ENCODE data around the gene ZNF25. TPM values are rescaled to one million over a fixed set of nuclear protein-coding genes. Genes with fewer than 3 reads are reported as not detected.
"Not testable (repeated sequence)": the region's sequence is repeated elsewhere in the genome, so short reads cannot be mapped to it uniquely, and the experiment has no call there.

Gene ZNF25
- 10 to 100 TPM in 1 of 2 donors, 1 to 10 TPM in 1; 4.7 to 10.5 TPM for total RNA-seq

GRCh38 chr10:37976091-37976879 is at the start of gene ZNF25:
Gene ZNF25 (minus strand): TSS chr10:37976647. CDS start chr10:37971722, 4,925 bp downstream.
- DNase-seq (ENCODE audit: low spot score): peak; percentile 97
- Mint-ChIP-seq H3K27me3 (no peaks in the 10 kb centered on the region), H3K4me3 (peak within 1 kb of the TSS; percentile 89), H3K9me3 (no peaks in the 10 kb centered on the region), H3K27ac (peak within 1 kb of the TSS; percentile 84 to 92), H3K4me1 (ENCODE audit: low read depth in 2 of 2) (peaks cover 15 to 18% of the 10 kb centered on the region in 2 donors), H3K36me3 (no peaks in the 10 kb centered on the region)
- peak; percentile 97 for ATAC-seq

- peak in 1 of 2 donors; percentile 59 for ATAC-seq
- H3K27ac Mint-ChIP-seq: peak overlapping the region; percentile 56 to 84
- peaks cover 26 to 31% of the 10 kb centered on the region in 2 donors for H3K4me1 Mint-ChIP-seq (ENCODE audit: low read depth in 2 of 2)
Measured at GRCh38 chr10:38025283-38025682, 48.8 kb upstream of the ZNF25 start.

GRCh38 chr10:38019124-38019523 is 42.7 kb upstream of the ZNF25 start:
- not testable (repeated sequence) for DNase-seq (ENCODE audit: low spot score); H3K27me3 Mint-ChIP-seq; H3K4me3 Mint-ChIP-seq; ATAC-seq; H3K9me3 Mint-ChIP-seq; H3K27ac Mint-ChIP-seq
- peaks cover 69% of the 10 kb centered on the region for H3K36me3 Mint-ChIP-seq
- peaks cover 7 to 18% of the 10 kb centered on the region in 2 donors for H3K4me1 Mint-ChIP-seq (ENCODE audit: low read depth in 2 of 2)

More at GRCh38 chr10:38025283-38025682, 48.8 kb upstream of the ZNF25 start:
- H3K9me3 Mint-ChIP-seq: peaks cover 2% of the 10 kb centered on the region
- peaks cover 63% of the 10 kb centered on the region for H3K36me3 Mint-ChIP-seq
- no peak for DNase-seq (ENCODE audit: low spot score)
- H3K27me3 Mint-ChIP-seq: no peaks in the 10 kb centered on the region
- H3K4me3 Mint-ChIP-seq: no peak overlapping the region

- peaks cover 61% of the 10 kb centered on the region for H3K36me3 Mint-ChIP-seq
- H3K4me1 Mint-ChIP-seq (ENCODE audit: low read depth in 2 of 2): peaks cover 12 to 25% of the 10 kb centered on the region in 2 donors
- DNase-seq (ENCODE audit: low spot score) (no peak), ATAC-seq (no peak)
- H3K9me3 Mint-ChIP-seq: no peaks in the 10 kb centered on the region
- H3K27ac Mint-ChIP-seq: no peak overlapping the region
- no peak overlapping the region for H3K4me3 Mint-ChIP-seq
- no peaks in the 10 kb centered on the region for H3K27me3 Mint-ChIP-seq
Measured at GRCh38 chr10:38016354-38016753, 39.9 kb upstream of the ZNF25 start.

- no peaks in the 10 kb centered on the region for H3K9me3 Mint-ChIP-seq
- H3K4me3 Mint-ChIP-seq: peak within 1 kb of the TSS; percentile 92
- ATAC-seq (peak; percentile 87 to 91), DNase-seq (ENCODE audit: low spot score) (peak; percentile 92)
- no peaks in the 10 kb centered on the region for H3K27me3 Mint-ChIP-seq
- H3K27ac Mint-ChIP-seq: peak within 1 kb of the TSS; percentile 100
- H3K4me1 Mint-ChIP-seq (ENCODE audit: low read depth in 2 of 2): peaks cover 19 to 29% of the 10 kb centered on the region in 2 donors
- H3K36me3 Mint-ChIP-seq: peaks cover 10% of the 10 kb centered on the region
Measured at GRCh38 chr10:38010119-38010903, 33.9 kb upstream of the ZNF25 start, which contains the start of gene ZNF33A. Gene ZNF33A (plus strand): TSS chr10:38010675. CDS start chr10:38012342, 1,667 bp downstream.

- DNase-seq (ENCODE audit: low spot score) (no peak), ATAC-seq (no peak)
- Mint-ChIP-seq H3K27me3 (no peaks in the 10 kb centered on the region), H3K4me1 (ENCODE audit: low read depth in 2 of 2) (peaks cover 13 to 18% of the 10 kb centered on the region in 2 donors), H3K4me3 (no peak overlapping the region), H3K36me3 (no peaks in the 10 kb centered on the region), H3K27ac (no peak overlapping the region), H3K9me3 (no peaks in the 10 kb centered on the region)
Measured at GRCh38 chr10:38007991-38008390, 31.5 kb upstream of the ZNF25 start.

- Mint-ChIP-seq H3K27me3 (no peaks in the 10 kb centered on the region), H3K4me1 (ENCODE audit: low read depth in 2 of 2) (peaks cover 13 to 16% of the 10 kb centered on the region in 2 donors), H3K36me3 (no peaks in the 10 kb centered on the region), H3K27ac (no peak overlapping the region), H3K9me3 (no peaks in the 10 kb centered on the region), H3K4me3 (no peak overlapping the region)
- DNase-seq (ENCODE audit: low spot score) (no peak), ATAC-seq (no peak)
Measured at GRCh38 chr10:38007551-38007950, 31.1 kb upstream of the ZNF25 start.

GRCh38 chr10:38003588-38003987 is 27.1 kb upstream of the ZNF25 start:
- DNase-seq (ENCODE audit: low spot score) (no peak), ATAC-seq (no peak)
- Mint-ChIP-seq H3K4me1 (ENCODE audit: low read depth in 2 of 2) (no peaks in the 10 kb centered on the region), H3K36me3 (no peaks in the 10 kb centered on the region), H3K9me3 (no peaks in the 10 kb centered on the region), H3K27me3 (no peaks in the 10 kb centered on the region), H3K4me3 (no peak overlapping the region), H3K27ac (no peak overlapping the region)

- DNase-seq (ENCODE audit: low spot score): no peak
- Mint-ChIP-seq H3K9me3 (no peaks in the 10 kb centered on the region), H3K4me3 (no peak overlapping the region), H3K4me1 (ENCODE audit: low read depth in 2 of 2) (no peaks in the 10 kb centered on the region), H3K36me3 (no peaks in the 10 kb centered on the region), H3K27ac (no peak overlapping the region), H3K27me3 (no peaks in the 10 kb centered on the region)
- ATAC-seq: no peak
Measured at GRCh38 chr10:38003026-38003425, 26.6 kb upstream of the ZNF25 start.

- not testable (repeated sequence) for ATAC-seq; H3K9me3 Mint-ChIP-seq; DNase-seq (ENCODE audit: low spot score); H3K27me3 Mint-ChIP-seq; H3K4me1 Mint-ChIP-seq (ENCODE audit: low read depth in 2 of 2); H3K36me3 Mint-ChIP-seq; H3K4me3 Mint-ChIP-seq; H3K27ac Mint-ChIP-seq
Measured at GRCh38 chr10:38000474-38000873, 24.0 kb upstream of the ZNF25 start.

- ATAC-seq; H3K36me3 Mint-ChIP-seq; DNase-seq (ENCODE audit: low spot score): not testable (repeated sequence)
Measured at GRCh38 chr10:37998920-37999319, 22.5 kb upstream of the ZNF25 start.

GRCh38 chr10:37992083-37992482 is 15.6 kb upstream of the ZNF25 start:
- no peaks in the 10 kb centered on the region for H3K9me3 Mint-ChIP-seq
- H3K27ac Mint-ChIP-seq: no peak overlapping the region
- ATAC-seq: no peak

More at GRCh38 chr10:37998920-37999319, 22.5 kb upstream of the ZNF25 start:
- not testable (repeated sequence) for H3K9me3 Mint-ChIP-seq; H3K27me3 Mint-ChIP-seq; H3K27ac Mint-ChIP-seq; H3K4me3 Mint-ChIP-seq; H3K4me1 Mint-ChIP-seq (ENCODE audit: low read depth in 2 of 2)

GRCh38 chr10:37991655-37992054 is 15.2 kb upstream of the ZNF25 start:
- Mint-ChIP-seq H3K9me3 (no peaks in the 10 kb centered on the region), H3K27ac (no peak overlapping the region), H3K4me1 (ENCODE audit: low read depth in 2 of 2) (peaks cover 0 to 5% of the 10 kb centered on the region in 2 donors), H3K27me3 (peaks cover 8 to 10% of the 10 kb centered on the region in 2 donors), H3K36me3 (no peaks in the 10 kb centered on the region), H3K4me3 (no peak overlapping the region)
- no peak for DNase-seq (ENCODE audit: low spot score)
- ATAC-seq: no peak

More at GRCh38 chr10:37992083-37992482, 15.6 kb upstream of the ZNF25 start:
- H3K4me1 Mint-ChIP-seq (ENCODE audit: low read depth in 2 of 2): peaks cover 0 to 5% of the 10 kb centered on the region in 2 donors
- peaks cover 7 to 8% of the 10 kb centered on the region in 2 donors for H3K27me3 Mint-ChIP-seq
- H3K36me3 Mint-ChIP-seq: no peaks in the 10 kb centered on the region
- DNase-seq (ENCODE audit: low spot score): no peak
- H3K4me3 Mint-ChIP-seq: no peak overlapping the region

GRCh38 chr10:37976880-37977203 is 395 bp upstream of the ZNF25 start:
- ATAC-seq (no peak), DNase-seq (ENCODE audit: low spot score) (no peak)
- H3K36me3 Mint-ChIP-seq: no peaks in the 10 kb centered on the region
- no peaks in the 10 kb centered on the region for H3K27me3 Mint-ChIP-seq
- no peaks in the 10 kb centered on the region for H3K9me3 Mint-ChIP-seq
- H3K27ac Mint-ChIP-seq: peak overlapping the region; percentile 84 to 92
- H3K4me1 Mint-ChIP-seq (ENCODE audit: low read depth in 2 of 2): peaks cover 15 to 18% of the 10 kb centered on the region in 2 donors
- H3K4me3 Mint-ChIP-seq: peak overlapping the region; percentile 89
